Measurements from ENCODE around the gene GOLGB1.

The GOLGB1 gene

DNA sequence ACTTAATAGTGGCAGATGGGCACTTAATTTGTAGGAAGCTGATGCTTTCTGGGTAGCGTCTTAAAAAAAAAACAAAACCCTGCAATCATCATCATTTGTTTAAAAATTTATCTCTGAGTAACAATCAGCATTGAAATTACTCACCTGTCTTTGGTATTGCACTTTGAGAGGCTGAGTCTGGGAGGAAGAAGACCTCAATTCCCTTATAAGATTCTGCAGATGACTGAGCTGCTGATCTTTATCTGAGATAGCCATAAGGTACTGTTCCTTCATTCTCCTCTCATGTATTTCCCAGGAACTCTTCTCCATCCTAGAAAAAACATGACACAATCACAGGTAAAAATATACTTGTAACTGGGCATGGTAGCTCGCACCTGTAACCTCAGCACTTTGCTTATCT, 72.4 kb downstream of the GOLGB1 start:
- H3K4me1 ChIP-seq (ENCODE audit: low read length): no peaks in the 10 kb centered on the region
- H3K4me2 ChIP-seq (ENCODE audit: low read depth, low read length): no peak overlapping the region
- TF ChIP-seq EZH2phosphoT487 (IDR thresholded peaks at IDR 0.05; ENCODE audit: low read length): no peak
- TF ChIP-seq, protein P1, sequence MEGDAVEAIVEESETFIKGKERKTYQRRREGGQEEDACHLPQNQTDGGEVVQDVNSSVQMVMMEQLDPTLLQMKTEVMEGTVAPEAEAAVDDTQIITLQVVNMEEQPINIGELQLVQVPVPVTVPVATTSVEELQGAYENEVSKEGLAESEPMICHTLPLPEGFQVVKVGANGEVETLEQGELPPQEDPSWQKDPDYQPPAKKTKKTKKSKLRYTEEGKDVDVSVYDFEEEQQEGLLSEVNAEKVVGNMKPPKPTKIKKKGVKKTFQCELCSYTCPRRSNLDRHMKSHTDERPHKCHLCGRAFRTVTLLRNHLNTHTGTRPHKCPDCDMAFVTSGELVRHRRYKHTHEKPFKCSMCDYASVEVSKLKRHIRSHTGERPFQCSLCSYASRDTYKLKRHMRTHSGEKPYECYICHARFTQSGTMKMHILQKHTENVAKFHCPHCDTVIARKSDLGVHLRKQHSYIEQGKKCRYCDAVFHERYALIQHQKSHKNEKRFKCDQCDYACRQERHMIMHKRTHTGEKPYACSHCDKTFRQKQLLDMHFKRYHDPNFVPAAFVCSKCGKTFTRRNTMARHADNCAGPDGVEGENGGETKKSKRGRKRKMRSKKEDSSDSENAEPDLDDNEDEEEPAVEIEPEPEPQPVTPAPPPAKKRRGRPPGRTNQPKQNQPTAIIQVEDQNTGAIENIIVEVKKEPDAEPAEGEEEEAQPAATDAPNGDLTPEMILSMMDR (IDR thresholded peaks at IDR 0.05; ENCODE audit: low read length): no peak
- no peak for TF ChIP-seq EZH2 (optimal IDR thresholded peaks at IDR 0.05; ENCODE audit: low read depth, low read length)
- no peak overlapping the region for H3K27ac ChIP-seq (ENCODE audit: low read length)
- H3K4me3 ChIP-seq (ENCODE audit: low read length): no peak overlapping the region
- H3K27me3 ChIP-seq (replicated peaks; ENCODE audit: insufficient read depth, low read length): no peaks in the 10 kb centered on the region
- H3K36me3 ChIP-seq (replicated peaks; ENCODE audit: insufficient read depth, low read length): peaks cover 8% of the 10 kb centered on the region
- H3K9me2 ChIP-seq (replicated peaks; ENCODE audit: insufficient read depth, low read length): no peaks in the 10 kb centered on the region
- no peak overlapping the region for H2AFZ ChIP-seq (ENCODE audit: low read length)
- no peaks in the 10 kb centered on the region for H4K20me1 ChIP-seq (ENCODE audit: insufficient read depth, low read length)
- H3K79me2 ChIP-seq (ENCODE audit: low read length): no peaks in the 10 kb centered on the region
- no peak overlapping the region for H3K9ac ChIP-seq (ENCODE audit: low read length)
- no peaks in the 10 kb centered on the region for H3K9me3 ChIP-seq (replicated peaks; ENCODE audit: insufficient read depth, low read length)
- H3F3A ChIP-seq (ENCODE audit: insufficient read depth, low read length): no peaks in the 10 kb centered on the region
- DNase-seq: no peak

DNA sequence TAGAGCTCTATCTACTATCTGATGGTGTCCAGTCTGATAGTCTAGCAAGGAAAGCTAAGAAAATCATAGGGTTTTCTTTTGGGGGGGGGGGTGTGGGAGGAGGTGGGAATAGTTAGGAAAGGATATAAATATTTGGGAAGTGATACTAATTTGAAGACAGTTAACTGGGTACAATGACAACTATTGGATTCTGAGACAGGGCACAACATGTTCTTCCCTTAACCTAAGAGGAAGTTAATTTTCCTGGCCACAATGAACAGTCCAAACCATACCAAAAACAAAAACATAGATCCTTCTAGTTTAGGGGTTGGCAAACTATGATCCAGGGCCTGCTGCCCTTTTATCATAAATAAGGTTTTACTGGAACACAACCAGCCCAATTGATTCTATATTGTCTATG, 78.9 kb downstream of the GOLGB1 start:
- no peaks in the 10 kb centered on the region for H3K27me3 ChIP-seq (replicated peaks; ENCODE audit: insufficient read depth, low read length)
- H3K9ac ChIP-seq (ENCODE audit: low read length): no peak overlapping the region
- H3K36me3 ChIP-seq (replicated peaks; ENCODE audit: insufficient read depth, low read length): peaks cover 9% of the 10 kb centered on the region; the same call in 1 of the 2 replicates
- H3F3A ChIP-seq (ENCODE audit: insufficient read depth, low read length): no peaks in the 10 kb centered on the region
- TF ChIP-seq EZH2phosphoT487 (IDR thresholded peaks at IDR 0.05; ENCODE audit: low read length) (no peak), EZH2 (optimal IDR thresholded peaks at IDR 0.05; ENCODE audit: low read depth, low read length) (no peak)
- TF ChIP-seq, protein P1 (IDR thresholded peaks at IDR 0.05; ENCODE audit: low read length): no peak
- DNase-seq: no peak
- H4K20me1 ChIP-seq (ENCODE audit: insufficient read depth, low read length): no peaks in the 10 kb centered on the region
- no peak overlapping the region for H3K27ac ChIP-seq (ENCODE audit: low read length)
- no peak overlapping the region for H3K4me3 ChIP-seq (ENCODE audit: low read length)
- no peak overlapping the region for H3K4me2 ChIP-seq (ENCODE audit: low read depth, low read length)
- H3K79me2 ChIP-seq (ENCODE audit: low read length): no peaks in the 10 kb centered on the region
- no peaks in the 10 kb centered on the region for H3K9me2 ChIP-seq (replicated peaks; ENCODE audit: insufficient read depth, low read length)
- no peaks in the 10 kb centered on the region for H3K4me1 ChIP-seq (ENCODE audit: low read length)
- H3K9me3 ChIP-seq (replicated peaks; ENCODE audit: insufficient read depth, low read length): no peaks in the 10 kb centered on the region
- H2AFZ ChIP-seq (ENCODE audit: low read length): no peak overlapping the region

DNA sequence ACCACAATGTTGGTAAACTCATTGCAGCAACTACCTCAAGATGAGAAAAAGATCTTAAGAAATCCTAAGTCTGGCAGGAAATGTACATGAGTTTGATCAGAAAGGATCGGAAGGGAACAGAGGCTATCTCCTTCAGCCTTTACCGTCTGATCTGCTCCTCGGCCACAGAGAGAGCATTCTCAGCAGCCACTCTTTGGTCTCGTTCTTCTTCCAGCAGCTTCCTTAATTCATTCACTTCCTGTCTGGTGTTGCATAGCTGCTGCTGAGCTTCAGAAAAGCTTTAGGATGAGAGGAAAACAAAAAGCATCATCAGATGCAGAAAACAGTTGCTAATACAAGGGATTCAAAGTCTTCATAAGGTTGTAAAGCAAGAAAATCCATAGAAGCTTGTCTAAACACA, 82.2 kb downstream of the GOLGB1 start:
- Histone ChIP-seq H3K27ac (ENCODE audit: low read length) (no peak overlapping the region), H2AFZ (ENCODE audit: low read length) (no peak overlapping the region)
- DNase-seq: no peak

More for the DNA sequence above, 82.2 kb downstream of the GOLGB1 start:
- peaks cover 3% of the 10 kb centered on the region; the same call in 1 of the 2 replicates for H3K36me3 ChIP-seq (replicated peaks; ENCODE audit: insufficient read depth, low read length)
- H3F3A ChIP-seq (ENCODE audit: insufficient read depth, low read length): no peaks in the 10 kb centered on the region
- TF ChIP-seq, protein P1 (IDR thresholded peaks at IDR 0.05; ENCODE audit: low read length): no peak
- TF ChIP-seq EZH2phosphoT487 (IDR thresholded peaks at IDR 0.05; ENCODE audit: low read length) (no peak), EZH2 (optimal IDR thresholded peaks at IDR 0.05; ENCODE audit: low read depth, low read length) (no peak)
- no peaks in the 10 kb centered on the region for H3K9me3 ChIP-seq (replicated peaks; ENCODE audit: insufficient read depth, low read length)
- H3K4me3 ChIP-seq (ENCODE audit: low read length): no peak overlapping the region
- no peak overlapping the region for H3K4me2 ChIP-seq (ENCODE audit: low read depth, low read length)
- H3K27me3 ChIP-seq (replicated peaks; ENCODE audit: insufficient read depth, low read length): no peaks in the 10 kb centered on the region
- H3K79me2 ChIP-seq (ENCODE audit: low read length): no peaks in the 10 kb centered on the region
- H3K9ac ChIP-seq (ENCODE audit: low read length): no peak overlapping the region
- no peaks in the 10 kb centered on the region for H3K4me1 ChIP-seq (ENCODE audit: low read length)
- H3K9me2 ChIP-seq (replicated peaks; ENCODE audit: insufficient read depth, low read length): no peaks in the 10 kb centered on the region
- H4K20me1 ChIP-seq (ENCODE audit: insufficient read depth, low read length): no peaks in the 10 kb centered on the region

Measured in MM.1S (cell line).